H9 (cell line): ENCODE data around the gene APOLD1. TPM values are rescaled to one million over a fixed set of nuclear protein-coding genes. Genes with fewer than 3 reads are reported as not detected.

ENCODE experiments used
- DNase-seq: peaks from one replicate; pipeline ENCODE4 v3.0.0-alpha.2; 2017
- H2AFZ ChIP-seq: one replicate; pipeline ENCODE4 v1.6.1; 2013; ENCODE audit warnings: mild to moderate bottlenecking, low read length, control low read depth, moderate library complexity
- H2AK5ac ChIP-seq: 2 replicates; pipeline ENCODE4 v1.6.1; 2013; ENCODE audit warnings: low read length, control low read depth, mixed read lengths; ENCODE audit not compliant: insufficient read length
- H2BK120ac ChIP-seq: one replicate; pipeline ENCODE4 v1.6.1; 2013; ENCODE audit warnings: low read depth, mild to moderate bottlenecking, low read length, control low read depth, inconsistent platforms; ENCODE audit not compliant: poor library complexity, severe bottlenecking
- H2BK12ac ChIP-seq: 2 replicates; pipeline ENCODE4 v1.6.1; 2013; ENCODE audit warnings: low read length, control low read depth, mixed read lengths, low read depth; ENCODE audit not compliant: insufficient read length
- H2BK15ac ChIP-seq: 2 replicates; pipeline ENCODE4 v1.6.1; 2013; ENCODE audit warnings: low read depth, low read length, control low read depth
- H2BK20ac ChIP-seq: one replicate; pipeline ENCODE4 v1.6.1; 2013; ENCODE audit warnings: low read depth, mild to moderate bottlenecking, low read length, control low read depth, inconsistent platforms; ENCODE audit not compliant: poor library complexity, severe bottlenecking
- H2BK5ac ChIP-seq: 2 replicates; pipeline ENCODE4 v1.6.1; 2013; ENCODE audit warnings: low read length, control low read depth, mixed read lengths; ENCODE audit not compliant: insufficient read length
- H3K14ac ChIP-seq: 2 replicates; pipeline ENCODE4 v1.6.1; 2013; ENCODE audit warnings: low read length, control low read depth; ENCODE audit not compliant: insufficient read depth
- H3K18ac ChIP-seq: 2 replicates; pipeline ENCODE4 v1.6.1; 2013; ENCODE audit warnings: low read depth, mild to moderate bottlenecking, mixed read lengths, low read length, control low read depth; ENCODE audit not compliant: insufficient read length
- H3K23ac ChIP-seq: 2 replicates; pipeline ENCODE4 v1.6.1; 2013; ENCODE audit warnings: low read length, control low read depth, mixed read lengths, low read depth; ENCODE audit not compliant: insufficient read length
- H3K23me2 ChIP-seq: 2 replicates; pipeline ENCODE4 v1.6.1; 2013; ENCODE audit warnings: low read depth, mild to moderate bottlenecking, mixed read lengths, low read length, control low read depth; ENCODE audit not compliant: insufficient read length, poor library complexity, severe bottlenecking
- H3K27ac ChIP-seq: 2 replicates; pipeline ENCODE4 v1.5.1; 2013; ENCODE audit warnings: low read length, control low read depth, mixed read lengths, low read depth; ENCODE audit not compliant: insufficient read length
- H3K27me3 ChIP-seq: 2 replicates; pipeline ENCODE4 v1.6.1; 2013; ENCODE audit warnings: low read length, control low read depth, inconsistent platforms; ENCODE audit not compliant: insufficient read depth
- H3K4ac ChIP-seq: 2 replicates; pipeline ENCODE4 v1.6.1; 2013; ENCODE audit warnings: low read depth, mild to moderate bottlenecking, control low read depth, inconsistent platforms, low read length, moderate library complexity
- H3K4me1 ChIP-seq: 2 replicates; pipeline ENCODE4 v1.6.1; 2013; ENCODE audit warnings: low read length, control low read depth, inconsistent platforms; ENCODE audit not compliant: insufficient read depth
- H3K4me2 ChIP-seq: 2 replicates; pipeline ENCODE4 v1.6.1; 2013; ENCODE audit warnings: low read length, control low read depth, mixed read lengths; ENCODE audit not compliant: insufficient read length, insufficient read depth
- H3K56ac ChIP-seq: 2 replicates; pipeline ENCODE4 v1.6.1; 2013; ENCODE audit warnings: low read depth, mild to moderate bottlenecking, mixed read lengths, low read length, control low read depth; ENCODE audit not compliant: insufficient read length
- H3K79me1 ChIP-seq: 2 replicates; pipeline ENCODE4 v1.6.1; 2013; ENCODE audit warnings: low read depth, mild to moderate bottlenecking, moderate library complexity, low read length, control low read depth, inconsistent platforms; ENCODE audit not compliant: insufficient read depth, poor library complexity, severe bottlenecking
- H3K79me2 ChIP-seq: 2 replicates; pipeline ENCODE4 v1.6.1; 2013; ENCODE audit warnings: low read length, control low read depth, inconsistent platforms; ENCODE audit not compliant: insufficient read depth
- H3K9ac ChIP-seq: 2 replicates; pipeline ENCODE4 v1.6.1; 2013; ENCODE audit warnings: low read length, control low read depth, mixed read lengths; ENCODE audit not compliant: insufficient read length; ENCODE audit errors: extremely low read depth
- H3K9me3 ChIP-seq: one replicate; pipeline ENCODE4 v1.6.1; 2013; ENCODE audit warnings: low read depth, low read length, inconsistent platforms; ENCODE audit not compliant: control insufficient read depth
- H3T11ph ChIP-seq: one replicate; pipeline ENCODE4 v1.6.1; 2013; ENCODE audit warnings: mild to moderate bottlenecking, low read length, control low read depth, inconsistent platforms
- H4K20me1 ChIP-seq: one replicate; pipeline ENCODE4 v1.6.1; 2013; ENCODE audit not compliant: control insufficient read depth, insufficient read length, insufficient read depth
- H4K5ac ChIP-seq: 2 replicates; pipeline ENCODE4 v1.6.1; 2013; ENCODE audit warnings: low read depth, mild to moderate bottlenecking, mixed read lengths, low read length, control low read depth; ENCODE audit not compliant: insufficient read length
- H4K8ac ChIP-seq: replicated peaks from 2 replicates; pipeline ENCODE4 v1.6.1; 2013; ENCODE audit warnings: low read length, control low read depth, mixed read lengths, low read depth; ENCODE audit not compliant: insufficient read length
- H4K91ac ChIP-seq: 2 replicates; pipeline ENCODE4 v1.6.1; 2013; ENCODE audit warnings: low read depth, mild to moderate bottlenecking, moderate library complexity, mixed read lengths, low read length, control low read depth; ENCODE audit not compliant: insufficient read length
- H3K27ac Mint-ChIP-seq, 3 experiments: 2 replicates in 2 of 3; 3 replicates in 1 of 3; pipeline ENCODE4 v1.8.0; 2020 to 2021; ENCODE audit warnings: mixed read lengths in 3 of 3, mild to moderate bottlenecking in 1 of 3, moderate library complexity in 1 of 3
- H3K27me3 Mint-ChIP-seq: 2 replicates; pipeline ENCODE4 v1.8.0; 2021; ENCODE audit warnings: low read depth, mild to moderate bottlenecking, moderate library complexity, mixed read lengths
- H3K36me3 Mint-ChIP-seq, 3 experiments: 2 replicates in 2 of 3; 3 replicates in 1 of 3; pipeline ENCODE4 v1.8.0; 2020 to 2021; ENCODE audit warnings: low read depth in 3 of 3, mixed read lengths in 3 of 3; ENCODE audit not compliant: insufficient read depth in 1 of 3
- H3K4me1 Mint-ChIP-seq, 2 experiments: 2 replicates each; pipeline ENCODE4 v1.8.0; 2020; ENCODE audit warnings: mixed read lengths in 2 of 2
- H3K4me3 Mint-ChIP-seq, 2 experiments: 2 replicates in 1 of 2; 3 replicates in 1 of 2; pipeline ENCODE4 v1.8.0; 2020 to 2021; ENCODE audit warnings: mild to moderate bottlenecking in 2 of 2, mixed read lengths in 2 of 2, moderate library complexity in 1 of 2
- H3K9me3 Mint-ChIP-seq, 2 experiments: 2 replicates in 1 of 2; 3 replicates in 1 of 2; pipeline ENCODE4 v1.8.0; 2020; ENCODE audit warnings: mild to moderate bottlenecking in 2 of 2, mixed read lengths in 2 of 2, moderate library complexity in 1 of 2
- WGBS: extraction: QIAGEN DNeasy Blood & Tissue Kit; methylation state at CpG from one replicate; pipeline ENCODE4 v1.1.7; 2013; ENCODE audit warnings: missing lambda C conversion rate, low lambda C conversion rate, mixed read lengths; ENCODE audit not compliant: insufficient read length; ENCODE audit errors: extremely low coverage; 5-methylcytosine and 5-hydroxymethylcytosine counted together
- total RNA-seq: library from RNA; stranded (reverse); gene quantifications from 2 replicates; pipeline ENCODE4 v1.2.1, GENCODE V29; 2021
- TF ChIP-seq, protein P1 (sequence below): fragments of 200-600 bp; sonication (generic); conservative IDR thresholded peaks from 3 replicates; pipeline ENCODE4 v1.8.0; 2021; ENCODE audit warnings: antibody characterized with exemption, mild to moderate bottlenecking

Gene APOLD1
- total RNA-seq, 1 experiment from 2014 or later = 0.48 TPM

DNA sequence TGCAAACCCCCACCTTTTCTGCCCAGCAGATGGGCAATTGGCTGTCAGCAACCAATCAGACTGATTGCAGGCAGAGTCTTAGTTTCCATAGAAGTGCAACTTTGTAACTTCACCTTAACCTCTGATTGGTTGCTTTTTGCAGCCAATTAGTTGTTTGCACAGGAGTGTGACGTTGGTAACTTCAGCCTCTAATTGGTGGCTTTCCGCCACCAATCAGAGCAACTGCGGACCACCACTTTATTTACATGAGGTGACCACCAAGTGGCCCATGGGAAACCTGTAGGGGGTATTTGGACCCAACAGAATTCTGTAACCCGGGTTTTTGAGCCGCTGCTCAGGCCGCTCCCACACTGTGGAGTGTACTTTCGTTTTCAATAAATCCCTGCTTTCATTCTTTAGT, 36.0 kb upstream of the APOLD1 start:
- Histone ChIP-seq H3K23me2 (no peaks in the 10 kb centered on the region), H2BK120ac (no peak overlapping the region), H3K9me3 (no peaks in the 10 kb centered on the region), H3K4me1 (no peaks in the 10 kb centered on the region; the same call in 1 of the 2 replicates), H4K8ac (no peak overlapping the region), H4K20me1 (no peaks in the 10 kb centered on the region), H3K14ac (no peak overlapping the region), H3K18ac (no peak overlapping the region), H3K27ac (no peak overlapping the region), H3K9ac (no peak overlapping the region), H3K27me3 (no peaks in the 10 kb centered on the region), H3K4ac (no peak overlapping the region), H3K23ac (no peak overlapping the region), H2AK5ac (no peak overlapping the region), H2BK20ac (no peak overlapping the region), H4K91ac (no peak overlapping the region), H3K79me1 (no peaks in the 10 kb centered on the region), H2AFZ (no peak overlapping the region), H3K4me2 (no peak overlapping the region), H2BK5ac (no peak overlapping the region), H3K56ac (no peak overlapping the region), H3T11ph (no peak overlapping the region), H4K5ac (no peak overlapping the region), H2BK15ac (no peak overlapping the region), H3K79me2 (no peaks in the 10 kb centered on the region), H2BK12ac (no peak overlapping the region)
- Mint-ChIP-seq H3K27ac (no peak overlapping the region), H3K4me1 (peaks cover 10 to 14% of the 10 kb centered on the region in 2 experiments), H3K27me3 (peaks cover 2% of the 10 kb centered on the region; the same call in 1 of the 2 replicates), H3K36me3 (no peaks in the 10 kb centered on the region), H3K4me3 (no peak overlapping the region), H3K9me3 (no peaks in the 10 kb centered on the region)
- no CpG with 5 or more reads among the region's 7 CpGs for WGBS
- DNase-seq = no peak
- TF ChIP-seq, protein P1, sequence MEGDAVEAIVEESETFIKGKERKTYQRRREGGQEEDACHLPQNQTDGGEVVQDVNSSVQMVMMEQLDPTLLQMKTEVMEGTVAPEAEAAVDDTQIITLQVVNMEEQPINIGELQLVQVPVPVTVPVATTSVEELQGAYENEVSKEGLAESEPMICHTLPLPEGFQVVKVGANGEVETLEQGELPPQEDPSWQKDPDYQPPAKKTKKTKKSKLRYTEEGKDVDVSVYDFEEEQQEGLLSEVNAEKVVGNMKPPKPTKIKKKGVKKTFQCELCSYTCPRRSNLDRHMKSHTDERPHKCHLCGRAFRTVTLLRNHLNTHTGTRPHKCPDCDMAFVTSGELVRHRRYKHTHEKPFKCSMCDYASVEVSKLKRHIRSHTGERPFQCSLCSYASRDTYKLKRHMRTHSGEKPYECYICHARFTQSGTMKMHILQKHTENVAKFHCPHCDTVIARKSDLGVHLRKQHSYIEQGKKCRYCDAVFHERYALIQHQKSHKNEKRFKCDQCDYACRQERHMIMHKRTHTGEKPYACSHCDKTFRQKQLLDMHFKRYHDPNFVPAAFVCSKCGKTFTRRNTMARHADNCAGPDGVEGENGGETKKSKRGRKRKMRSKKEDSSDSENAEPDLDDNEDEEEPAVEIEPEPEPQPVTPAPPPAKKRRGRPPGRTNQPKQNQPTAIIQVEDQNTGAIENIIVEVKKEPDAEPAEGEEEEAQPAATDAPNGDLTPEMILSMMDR = no peak
